ENCODE measurements around the gene ZMAT3.
"Not testable (repeated sequence)": the region's sequence is repeated elsewhere in the genome, so short reads cannot be mapped to it uniquely, and the experiment has no call there.

Gene ZMAT3, protein sequence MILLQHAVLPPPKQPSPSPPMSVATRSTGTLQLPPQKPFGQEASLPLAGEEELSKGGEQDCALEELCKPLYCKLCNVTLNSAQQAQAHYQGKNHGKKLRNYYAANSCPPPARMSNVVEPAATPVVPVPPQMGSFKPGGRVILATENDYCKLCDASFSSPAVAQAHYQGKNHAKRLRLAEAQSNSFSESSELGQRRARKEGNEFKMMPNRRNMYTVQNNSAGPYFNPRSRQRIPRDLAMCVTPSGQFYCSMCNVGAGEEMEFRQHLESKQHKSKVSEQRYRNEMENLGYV

DNA sequence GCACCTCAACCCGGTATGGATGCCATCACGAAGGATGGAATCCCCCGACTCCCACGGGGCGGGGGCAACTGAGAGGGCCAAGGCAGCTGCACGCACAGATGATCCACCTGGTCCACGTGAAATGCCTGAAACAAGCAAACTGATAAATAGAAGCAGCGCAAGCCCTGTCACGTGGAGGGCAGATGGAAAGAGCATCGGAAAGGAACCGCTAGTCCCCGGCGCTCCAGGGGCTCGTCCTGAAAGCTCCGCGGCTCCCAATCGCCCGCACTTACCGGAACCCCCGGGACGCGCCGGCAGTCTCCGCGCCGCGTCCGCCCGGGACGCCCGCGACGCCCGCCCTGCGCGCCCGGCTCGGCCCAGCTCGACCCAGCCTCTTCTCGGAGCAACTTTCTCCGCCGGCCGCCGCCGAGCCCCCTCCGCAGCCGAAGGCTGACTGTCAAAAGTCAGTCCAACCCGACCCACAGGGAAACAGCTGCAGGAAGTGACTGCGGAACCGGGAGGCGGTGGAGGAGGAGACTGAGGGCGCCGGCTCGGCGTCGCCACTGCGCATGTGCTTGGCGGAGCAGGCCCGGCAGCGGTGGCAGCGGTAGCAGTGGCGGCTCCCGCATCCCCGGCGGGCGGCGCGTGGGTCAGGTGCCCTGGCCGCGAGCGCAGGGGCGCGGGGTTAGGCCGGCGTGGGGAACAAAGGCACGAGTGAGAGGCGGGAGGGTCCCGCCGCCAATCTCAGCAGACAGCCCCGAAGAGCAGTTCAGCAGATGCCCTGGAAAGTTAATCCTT, at the start of gene ZMAT3:
Gene ZMAT3, minus strand, starts transcription at position 487 of the 777 bp plus-strand sequence. CDS start 4,057 bp downstream, outside the sequence.
- Histone ChIP-seq H3K4me1 (ENCODE audit: control insufficient read depth, insufficient read depth, low read length) (peaks cover 31% of the 10 kb centered on the region), H3K27me3 (replicated peaks; ENCODE audit: control insufficient read depth, insufficient read depth, low read length) (no peaks in the 10 kb centered on the region), H3K9ac (ENCODE audit: low read length) (peak within 1 kb of the TSS; percentile 97), H3K9me3 (ENCODE audit: control insufficient read depth, low read length) (no peaks in the 10 kb centered on the region), H3K36me3 (ENCODE audit: control insufficient read depth, insufficient read depth, low read length, severe bottlenecking) (peaks cover 14% of the 10 kb centered on the region), H3K4me3 (ENCODE audit: low read length) (peak within 1 kb of the TSS; percentile 100)
- peak; percentile 94 for DNase-seq (ENCODE audit: low read depth)

DNA sequence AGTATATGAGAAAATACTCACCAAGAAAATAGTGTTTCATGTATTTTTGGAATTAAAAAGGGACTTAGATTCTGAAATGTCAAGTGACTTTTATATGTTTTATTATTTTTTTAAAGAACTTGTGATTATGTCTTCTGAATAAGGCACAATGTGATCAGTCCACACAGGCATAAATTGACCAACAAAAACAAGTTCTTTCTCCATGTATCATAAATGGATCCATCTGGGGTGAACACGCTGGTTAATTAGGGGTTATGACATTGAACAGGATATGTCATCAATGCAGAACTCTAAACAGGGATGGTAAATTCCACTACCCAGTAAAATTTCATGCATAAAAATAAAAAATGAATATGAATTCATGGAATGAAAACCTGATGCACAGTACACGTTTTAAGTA, 45.2 kb upstream of the ZMAT3 start:
- DNase-seq (ENCODE audit: low read depth) = no peak
- Histone ChIP-seq H3K27me3 (replicated peaks; ENCODE audit: control insufficient read depth, insufficient read depth, low read length) (no peaks in the 10 kb centered on the region), H3K36me3 (ENCODE audit: control insufficient read depth, insufficient read depth, low read length, severe bottlenecking) (no peaks in the 10 kb centered on the region), H3K9me3 (ENCODE audit: control insufficient read depth, low read length) (no peaks in the 10 kb centered on the region), H3K4me3 (ENCODE audit: low read length) (no peak overlapping the region), H3K4me1 (ENCODE audit: control insufficient read depth, insufficient read depth, low read length) (no peaks in the 10 kb centered on the region), H3K9ac (ENCODE audit: low read length) (no peak overlapping the region)

DNA sequence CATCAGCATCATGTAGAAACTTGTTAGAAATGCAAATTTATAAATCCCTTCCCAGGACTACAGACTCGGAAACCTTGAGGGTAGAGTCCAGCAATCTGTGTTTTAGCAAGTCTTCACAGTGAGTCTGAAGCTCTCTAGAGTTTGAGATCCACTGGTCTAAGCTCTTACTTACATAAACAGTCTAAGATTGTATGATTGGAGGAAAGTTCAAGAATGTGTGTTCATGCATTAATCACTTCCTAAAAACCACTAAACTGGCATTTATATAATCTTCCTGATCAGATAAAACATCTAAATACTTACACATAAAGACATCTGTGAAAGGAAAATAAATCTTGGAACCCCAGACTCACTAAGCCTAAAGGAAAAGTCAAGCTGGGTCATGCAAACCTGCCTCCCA, 43.8 kb upstream of the ZMAT3 start:
- H3K9ac ChIP-seq (ENCODE audit: low read length); H3K9me3 ChIP-seq (ENCODE audit: control insufficient read depth, low read length); H3K4me1 ChIP-seq (ENCODE audit: control insufficient read depth, insufficient read depth, low read length); H3K27me3 ChIP-seq (replicated peaks; ENCODE audit: control insufficient read depth, insufficient read depth, low read length); H3K4me3 ChIP-seq (ENCODE audit: low read length); H3K36me3 ChIP-seq (ENCODE audit: control insufficient read depth, insufficient read depth, low read length, severe bottlenecking): not testable (repeated sequence)
- DNase-seq (ENCODE audit: low read depth) = peak; percentile 46

DNA sequence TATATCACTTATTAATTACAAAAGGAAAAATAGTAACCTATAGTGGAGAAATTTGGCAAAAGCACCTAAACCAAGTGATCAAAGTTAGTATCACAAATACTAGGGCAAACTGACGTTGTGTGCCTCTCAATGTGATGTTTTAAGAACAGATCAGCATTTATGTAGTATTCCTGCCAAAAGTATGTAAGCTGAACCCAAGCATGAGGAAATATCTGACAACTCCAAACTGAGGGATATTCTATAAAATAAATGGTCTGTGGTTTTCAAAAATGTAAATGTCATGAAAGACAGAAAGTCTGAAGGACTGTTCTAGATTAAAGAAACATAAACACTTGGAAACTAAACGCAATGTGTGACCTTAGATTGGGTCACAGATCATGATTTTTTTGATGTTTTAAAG, 42.3 kb upstream of the ZMAT3 start:
- DNase-seq (ENCODE audit: low read depth) = peak; percentile 88
- H3K4me3 ChIP-seq (ENCODE audit: low read length) = no peak overlapping the region
- H3K27me3 ChIP-seq (replicated peaks; ENCODE audit: control insufficient read depth, insufficient read depth, low read length) = no peaks in the 10 kb centered on the region
- H3K36me3 ChIP-seq (ENCODE audit: control insufficient read depth, insufficient read depth, low read length, severe bottlenecking) = no peaks in the 10 kb centered on the region
- H3K4me1 ChIP-seq (ENCODE audit: control insufficient read depth, insufficient read depth, low read length) = no peaks in the 10 kb centered on the region
- H3K9me3 ChIP-seq (ENCODE audit: control insufficient read depth, low read length) = no peaks in the 10 kb centered on the region
- H3K9ac ChIP-seq (ENCODE audit: low read length) = no peak overlapping the region

DNA sequence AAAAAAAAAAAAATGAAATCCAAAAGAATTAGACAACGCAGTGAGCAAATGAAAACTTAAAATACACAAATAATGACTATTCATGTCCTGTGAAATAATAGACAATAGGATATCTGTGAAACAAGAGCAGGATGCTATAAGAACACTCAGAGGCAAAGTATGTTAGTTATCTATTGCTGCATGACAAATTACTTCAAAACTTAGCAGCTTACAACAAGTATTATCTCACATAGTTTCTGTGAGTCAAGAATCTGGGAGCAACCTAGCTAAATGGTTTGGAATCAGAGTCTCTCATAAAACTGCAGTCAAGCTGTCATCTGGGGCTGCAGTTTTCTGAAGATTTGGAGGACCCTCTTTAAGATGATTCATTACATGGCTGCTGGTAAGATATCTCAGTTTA, 36.5 kb upstream of the ZMAT3 start:
- no peaks in the 10 kb centered on the region for H3K36me3 ChIP-seq (ENCODE audit: control insufficient read depth, insufficient read depth, low read length, severe bottlenecking)
- no peaks in the 10 kb centered on the region for H3K27me3 ChIP-seq (replicated peaks; ENCODE audit: control insufficient read depth, insufficient read depth, low read length)
- no peak overlapping the region for H3K9ac ChIP-seq (ENCODE audit: low read length)
- no peak overlapping the region for H3K4me3 ChIP-seq (ENCODE audit: low read length)
- DNase-seq (ENCODE audit: low read depth) = peak; percentile 67
- peaks cover 3% of the 10 kb centered on the region for H3K4me1 ChIP-seq (ENCODE audit: control insufficient read depth, insufficient read depth, low read length)
- no peaks in the 10 kb centered on the region for H3K9me3 ChIP-seq (ENCODE audit: control insufficient read depth, low read length)

DNA sequence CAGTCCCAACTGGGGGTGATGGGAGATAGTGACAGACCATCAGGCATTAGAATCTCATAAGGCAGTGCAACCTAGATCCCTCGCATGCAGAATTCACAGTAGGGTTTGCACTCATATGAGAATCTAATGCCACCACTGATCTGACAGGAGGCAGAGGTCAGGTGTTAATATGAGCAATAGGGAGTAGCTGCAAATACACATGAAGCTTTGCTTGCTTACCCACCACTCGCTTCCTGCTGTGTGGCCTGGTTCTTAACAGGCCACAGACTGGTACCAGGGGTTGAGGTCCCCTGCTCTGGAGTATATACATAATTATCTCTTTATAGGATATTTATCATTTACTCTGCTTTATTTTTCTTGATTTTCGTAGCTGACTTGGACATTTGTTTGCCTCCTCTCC, 36.0 kb upstream of the ZMAT3 start:
- Histone ChIP-seq H3K9ac (ENCODE audit: low read length) (no peak overlapping the region), H3K9me3 (ENCODE audit: control insufficient read depth, low read length) (no peaks in the 10 kb centered on the region), H3K36me3 (ENCODE audit: control insufficient read depth, insufficient read depth, low read length, severe bottlenecking) (no peaks in the 10 kb centered on the region), H3K27me3 (replicated peaks; ENCODE audit: control insufficient read depth, insufficient read depth, low read length) (no peaks in the 10 kb centered on the region), H3K4me3 (ENCODE audit: low read length) (no peak overlapping the region), H3K4me1 (ENCODE audit: control insufficient read depth, insufficient read depth, low read length) (peaks cover 3% of the 10 kb centered on the region)
- no peak for DNase-seq (ENCODE audit: low read depth)

DNA sequence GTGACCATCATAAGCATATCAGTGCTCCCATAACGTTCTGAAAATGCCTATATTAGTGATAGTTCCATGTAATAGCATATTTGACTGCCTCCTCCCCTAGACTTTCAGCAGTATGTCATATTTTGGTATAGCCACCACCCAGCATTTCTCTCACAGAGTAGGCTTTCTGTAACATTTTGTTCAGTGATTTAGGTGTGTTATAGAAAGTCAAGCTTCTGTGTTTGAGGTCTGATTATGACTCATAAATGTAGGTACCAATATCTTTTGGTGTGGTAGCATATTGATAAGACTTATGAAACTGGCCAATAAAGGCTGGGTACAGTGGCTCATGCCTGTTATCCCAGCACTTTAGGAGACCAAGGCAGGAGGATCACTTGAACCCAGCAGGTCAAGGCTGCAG, 34.3 kb upstream of the ZMAT3 start:
- Histone ChIP-seq H3K4me1 (ENCODE audit: control insufficient read depth, insufficient read depth, low read length) (peaks cover 3% of the 10 kb centered on the region), H3K9ac (ENCODE audit: low read length) (no peak overlapping the region), H3K9me3 (ENCODE audit: control insufficient read depth, low read length) (no peaks in the 10 kb centered on the region), H3K4me3 (ENCODE audit: low read length) (no peak overlapping the region), H3K36me3 (ENCODE audit: control insufficient read depth, insufficient read depth, low read length, severe bottlenecking) (no peaks in the 10 kb centered on the region), H3K27me3 (replicated peaks; ENCODE audit: control insufficient read depth, insufficient read depth, low read length) (no peaks in the 10 kb centered on the region)
- no peak for DNase-seq (ENCODE audit: low read depth)

DNA sequence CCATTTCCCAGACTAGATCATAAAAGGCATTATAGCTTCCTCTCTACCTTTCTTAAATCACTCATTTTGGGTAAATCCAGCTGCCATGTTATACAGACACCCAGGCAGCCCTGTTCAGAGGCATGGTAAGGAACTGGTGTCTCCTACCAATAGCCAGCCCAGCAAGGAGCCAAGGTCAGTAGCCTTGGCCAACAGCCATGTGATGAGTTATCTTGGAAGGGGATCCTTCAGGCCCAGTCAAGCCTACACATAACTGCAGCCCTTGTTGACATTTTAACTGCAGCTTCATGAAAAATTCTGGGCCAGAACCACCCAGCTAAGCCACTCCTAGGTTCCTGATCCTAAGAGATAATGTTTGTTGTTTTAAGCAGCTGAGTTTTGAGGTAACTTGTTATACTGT, 29.0 kb upstream of the ZMAT3 start:
- Histone ChIP-seq H3K36me3 (ENCODE audit: control insufficient read depth, insufficient read depth, low read length, severe bottlenecking) (no peaks in the 10 kb centered on the region), H3K4me3 (ENCODE audit: low read length) (no peak overlapping the region), H3K9ac (ENCODE audit: low read length) (no peak overlapping the region), H3K9me3 (ENCODE audit: control insufficient read depth, low read length) (no peaks in the 10 kb centered on the region), H3K27me3 (replicated peaks; ENCODE audit: control insufficient read depth, insufficient read depth, low read length) (no peaks in the 10 kb centered on the region), H3K4me1 (ENCODE audit: control insufficient read depth, insufficient read depth, low read length) (peaks cover 6% of the 10 kb centered on the region)
- no peak for DNase-seq (ENCODE audit: low read depth)

DNA sequence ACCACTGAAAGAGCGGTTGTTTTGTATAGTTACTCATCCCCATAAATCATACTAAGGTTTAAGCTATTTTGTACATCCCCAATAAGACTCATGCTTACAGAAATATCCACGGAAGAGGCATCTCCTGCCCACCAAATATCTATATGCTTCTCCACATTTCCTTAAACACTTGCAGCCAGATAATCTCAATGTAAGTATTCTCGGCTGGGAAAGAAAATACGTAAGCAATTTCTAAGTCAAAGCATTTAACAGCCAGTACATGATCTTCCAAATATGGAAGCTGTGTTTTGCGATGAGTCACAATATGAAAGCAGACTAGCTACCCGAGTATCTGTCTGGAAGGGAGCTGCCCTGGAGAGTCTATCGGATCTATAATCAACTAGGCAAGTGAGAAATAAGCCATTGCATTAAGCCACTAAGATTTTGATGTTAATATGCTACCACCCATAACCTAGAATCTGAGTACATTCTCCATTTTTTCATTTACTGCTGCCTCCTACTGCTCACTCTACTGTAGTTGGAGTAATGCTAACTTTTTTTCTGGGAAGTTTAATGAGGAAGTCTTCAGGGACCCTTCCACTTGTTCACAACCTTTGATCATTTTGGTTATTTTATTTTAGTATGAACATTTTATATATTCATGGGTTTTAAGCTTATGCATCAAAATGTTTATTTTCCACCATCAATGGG, 26.9 kb upstream of the ZMAT3 start:
- no peak overlapping the region for H3K9ac ChIP-seq (ENCODE audit: low read length)
- peak overlapping the region; percentile 28 for H3K4me3 ChIP-seq (ENCODE audit: low read length)
- H3K36me3 ChIP-seq (ENCODE audit: control insufficient read depth, insufficient read depth, low read length, severe bottlenecking) = no peaks in the 10 kb centered on the region
- H3K27me3 ChIP-seq (replicated peaks; ENCODE audit: control insufficient read depth, insufficient read depth, low read length) = no peaks in the 10 kb centered on the region
- peak; percentile 74 for DNase-seq (ENCODE audit: low read depth)
- peaks cover 6% of the 10 kb centered on the region for H3K4me1 ChIP-seq (ENCODE audit: control insufficient read depth, insufficient read depth, low read length)
- no peaks in the 10 kb centered on the region for H3K9me3 ChIP-seq (ENCODE audit: control insufficient read depth, low read length)

DNA sequence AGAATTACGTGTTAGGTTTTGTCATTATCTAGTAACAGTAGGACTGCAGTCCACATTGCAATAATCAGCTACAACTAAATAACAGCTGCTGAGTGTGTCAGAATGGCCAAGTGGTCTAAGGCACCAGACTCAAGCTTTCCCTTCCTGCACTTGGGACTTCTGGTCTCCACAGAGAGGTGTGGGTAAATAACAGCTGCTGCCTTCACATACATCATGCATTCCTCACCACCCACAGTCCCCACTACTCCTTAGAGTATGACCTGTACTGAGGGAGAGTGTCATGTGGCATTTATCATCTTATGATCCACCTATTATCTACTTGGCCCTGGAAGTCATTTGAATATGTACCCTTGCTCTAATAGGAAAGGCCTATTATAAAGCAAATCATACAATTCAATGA, 22.2 kb upstream of the ZMAT3 start:
- H3K27me3 ChIP-seq (replicated peaks; ENCODE audit: control insufficient read depth, insufficient read depth, low read length) = no peaks in the 10 kb centered on the region
- H3K9me3 ChIP-seq (ENCODE audit: control insufficient read depth, low read length) = no peaks in the 10 kb centered on the region
- no peaks in the 10 kb centered on the region for H3K36me3 ChIP-seq (ENCODE audit: control insufficient read depth, insufficient read depth, low read length, severe bottlenecking)
- no peak overlapping the region for H3K9ac ChIP-seq (ENCODE audit: low read length)
- DNase-seq (ENCODE audit: low read depth) = no peak
- peaks cover 2% of the 10 kb centered on the region for H3K4me1 ChIP-seq (ENCODE audit: control insufficient read depth, insufficient read depth, low read length)
- H3K4me3 ChIP-seq (ENCODE audit: low read length) = no peak overlapping the region

DNA sequence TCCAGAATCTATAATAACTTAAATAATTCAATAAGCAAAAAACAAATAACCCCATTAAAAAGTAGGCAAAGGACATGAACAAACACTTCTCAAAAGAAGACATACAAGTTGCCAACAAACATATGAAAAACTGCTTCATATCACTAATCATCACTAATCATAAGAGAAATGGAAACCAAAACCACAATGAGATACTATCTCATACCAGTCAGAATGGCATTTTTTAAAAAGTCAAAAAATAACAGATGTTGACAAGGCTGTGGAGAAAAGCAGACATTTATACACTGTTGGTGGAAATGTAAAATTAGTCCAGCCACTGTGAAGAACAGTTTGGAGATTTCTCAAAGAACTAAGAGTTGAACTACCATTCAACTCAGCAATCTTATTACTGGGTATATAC, 19.5 kb upstream of the ZMAT3 start:
- H3K4me1 ChIP-seq (ENCODE audit: control insufficient read depth, insufficient read depth, low read length) = no peaks in the 10 kb centered on the region
- H3K9me3 ChIP-seq (ENCODE audit: control insufficient read depth, low read length) = no peaks in the 10 kb centered on the region
- H3K4me3 ChIP-seq (ENCODE audit: low read length) = no peak overlapping the region
- H3K9ac ChIP-seq (ENCODE audit: low read length) = no peak overlapping the region
- no peaks in the 10 kb centered on the region for H3K36me3 ChIP-seq (ENCODE audit: control insufficient read depth, insufficient read depth, low read length, severe bottlenecking)
- H3K27me3 ChIP-seq (replicated peaks; ENCODE audit: control insufficient read depth, insufficient read depth, low read length) = no peaks in the 10 kb centered on the region
- DNase-seq (ENCODE audit: low read depth) = peak; percentile 49
